ACHN (cell line): ENCODE data around the gene ATAT1.
A peak's percentile ranks its signal among the peaks of the same experiment; 100 is the strongest.

Experiments used
- DNase-seq: peaks from one replicate; pipeline ENCODE4 v3.0.0-alpha.2; 2015
- in situ Hi-C: cut with HindIII; loops from 2 replicates; pipeline ENCODE4 v1.10.0; 2017; ENCODE audit warnings: low sequenced_read_pairs, low pct_ligation_motif_present, low pct_unique_long_range_greater_than_20kb

The ATAT1 gene

DNA sequence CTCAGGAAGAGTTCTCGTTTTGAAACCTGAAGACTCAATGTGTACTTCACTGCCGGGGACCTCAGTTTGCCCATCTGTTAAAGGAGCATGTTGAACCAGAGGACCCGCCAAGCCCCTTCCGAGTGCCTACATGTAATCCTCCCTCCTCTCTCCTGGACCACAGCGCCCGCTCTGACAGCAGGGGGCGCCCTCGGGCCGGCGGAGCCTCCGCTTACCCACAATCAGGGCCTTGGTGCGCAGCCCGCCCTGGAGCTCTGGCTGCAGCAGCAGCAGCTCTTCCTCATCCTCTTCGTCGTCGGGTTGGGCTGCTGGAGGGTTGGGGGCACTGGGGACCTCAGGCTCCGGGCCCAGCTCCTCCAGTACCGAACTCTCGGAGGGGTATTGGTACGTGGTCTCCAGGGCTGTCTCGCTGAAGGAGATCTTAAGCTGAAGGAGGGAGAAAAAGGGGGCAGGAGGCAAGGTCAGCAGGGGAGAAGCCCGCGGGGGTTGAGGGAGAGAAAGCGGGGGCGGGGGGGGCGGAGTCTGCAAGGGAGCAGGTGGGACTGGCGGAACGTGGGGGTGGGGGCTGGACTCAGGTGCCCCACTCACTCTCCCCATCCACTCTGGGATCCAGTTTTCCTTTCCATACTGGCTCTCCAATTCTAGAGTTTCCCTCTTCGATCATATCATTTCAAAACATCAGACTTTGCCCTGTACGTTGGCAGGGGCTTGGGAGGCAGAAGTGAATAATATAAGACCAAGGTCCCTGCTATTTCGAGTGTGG, 52.5 kb downstream of the ATAT1 start:
- peak; percentile 73 for DNase-seq
- in situ Hi-C loops: no loop called here

DNA sequence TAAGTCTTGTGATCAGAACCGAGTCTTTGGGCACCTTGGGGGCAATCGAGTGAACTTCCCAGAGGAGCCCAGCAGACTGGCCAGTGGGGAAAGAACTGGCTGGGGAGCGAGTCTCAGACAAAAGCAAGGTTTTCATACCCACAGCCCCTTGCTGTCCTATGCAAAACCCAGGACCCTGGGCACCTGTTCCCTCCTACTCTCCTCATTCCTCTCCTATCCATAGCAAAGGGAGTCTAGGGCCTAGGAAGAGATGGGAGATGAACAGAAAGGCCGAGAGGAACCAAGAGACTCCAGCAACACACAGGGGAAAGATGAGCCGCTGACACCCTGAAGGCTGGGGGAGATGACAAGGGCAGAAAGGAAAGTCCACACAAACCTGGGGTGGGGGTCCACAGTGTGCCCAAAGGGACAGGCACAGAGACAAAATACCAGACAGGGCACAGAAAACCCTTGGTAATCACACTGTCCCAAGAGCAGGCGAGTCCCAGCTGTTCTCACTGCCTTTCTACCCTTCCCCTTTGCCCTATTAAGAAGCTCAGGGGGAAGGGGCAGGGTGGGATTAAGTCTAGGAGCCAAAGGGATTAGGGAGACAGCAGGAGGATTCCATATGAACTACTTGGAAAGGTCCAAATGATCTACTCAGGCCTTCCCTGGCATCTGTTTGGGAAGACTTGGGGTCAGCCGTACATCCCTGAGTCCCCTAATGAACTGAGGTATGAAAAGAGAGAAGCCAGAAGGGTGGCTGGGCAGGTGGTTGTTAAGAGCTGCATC, 53.3 kb downstream of the ATAT1 start:
- in situ Hi-C loops: no loop called here
- DNase-seq: no peak

DNA sequence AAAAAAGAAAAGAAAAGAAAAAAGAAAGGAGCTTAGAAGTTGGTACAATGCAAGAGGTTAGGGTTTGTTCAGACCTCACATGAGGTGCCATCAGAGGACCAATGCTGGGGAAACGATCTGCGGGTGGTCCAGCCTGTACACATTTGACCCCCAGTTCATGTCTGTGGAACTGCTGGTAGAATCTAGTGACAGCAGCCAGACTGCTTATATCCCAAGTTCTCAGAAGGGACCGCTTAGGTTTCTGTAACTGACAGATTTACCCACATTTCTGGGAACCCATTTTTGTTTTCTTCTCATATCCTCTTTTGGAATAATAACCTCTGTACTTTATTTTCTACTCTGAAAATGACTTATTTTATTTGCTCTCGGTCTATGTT, 55.1 kb downstream of the ATAT1 start:
- in situ Hi-C loops: no loop called here

DNA sequence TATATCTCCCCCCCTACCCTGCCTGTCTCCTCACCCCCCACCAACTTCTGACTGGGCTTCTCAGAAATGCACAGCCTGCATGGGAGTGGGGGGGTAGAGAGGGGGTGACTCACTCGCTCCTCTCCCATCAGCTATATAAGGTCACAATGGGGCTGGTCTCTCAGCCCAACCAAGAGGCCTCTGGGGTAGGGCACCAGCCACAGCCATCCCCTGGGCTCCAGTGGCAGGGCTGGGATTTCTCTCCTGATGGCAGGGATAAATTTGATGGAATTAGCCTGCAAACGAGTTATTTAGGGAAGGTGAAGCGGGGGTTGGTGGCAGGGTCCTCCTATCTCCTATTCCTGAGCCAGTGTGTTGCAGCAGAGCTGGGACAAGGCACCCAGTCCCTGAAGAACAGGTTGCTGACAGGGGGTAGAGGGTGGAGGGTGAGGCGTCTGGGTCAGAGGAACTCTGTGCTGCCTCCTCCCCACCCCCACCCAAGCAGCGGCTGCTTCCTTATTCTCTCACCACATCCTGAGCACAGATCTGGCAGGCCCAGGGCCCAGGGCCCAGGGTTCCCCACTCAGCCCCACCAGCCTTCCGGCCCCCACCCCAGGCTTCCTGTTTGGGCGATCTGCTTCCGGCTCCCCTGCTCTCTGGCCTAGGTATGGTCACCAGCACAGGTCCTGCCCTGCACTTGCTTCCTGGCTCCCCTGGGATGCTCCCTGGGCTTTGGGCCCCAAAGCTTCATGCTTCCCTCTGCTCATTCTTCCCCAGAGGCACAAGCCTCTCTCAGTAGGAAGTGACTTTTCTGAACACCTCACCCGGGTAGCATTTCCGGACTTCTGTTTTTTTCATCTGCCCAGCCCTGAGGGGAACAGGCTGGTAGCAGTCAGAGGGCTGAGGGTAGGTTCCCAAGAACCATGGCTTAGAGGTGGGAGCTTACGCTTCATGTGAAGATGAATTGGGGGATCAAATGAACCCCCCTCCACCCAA, 55.8 kb downstream of the ATAT1 start:
- in situ Hi-C loops: no loop called here
- peak; percentile 77 for DNase-seq

More for the DNA sequence above, 55.1 kb downstream of the ATAT1 start:
- no peak for DNase-seq

DNA sequence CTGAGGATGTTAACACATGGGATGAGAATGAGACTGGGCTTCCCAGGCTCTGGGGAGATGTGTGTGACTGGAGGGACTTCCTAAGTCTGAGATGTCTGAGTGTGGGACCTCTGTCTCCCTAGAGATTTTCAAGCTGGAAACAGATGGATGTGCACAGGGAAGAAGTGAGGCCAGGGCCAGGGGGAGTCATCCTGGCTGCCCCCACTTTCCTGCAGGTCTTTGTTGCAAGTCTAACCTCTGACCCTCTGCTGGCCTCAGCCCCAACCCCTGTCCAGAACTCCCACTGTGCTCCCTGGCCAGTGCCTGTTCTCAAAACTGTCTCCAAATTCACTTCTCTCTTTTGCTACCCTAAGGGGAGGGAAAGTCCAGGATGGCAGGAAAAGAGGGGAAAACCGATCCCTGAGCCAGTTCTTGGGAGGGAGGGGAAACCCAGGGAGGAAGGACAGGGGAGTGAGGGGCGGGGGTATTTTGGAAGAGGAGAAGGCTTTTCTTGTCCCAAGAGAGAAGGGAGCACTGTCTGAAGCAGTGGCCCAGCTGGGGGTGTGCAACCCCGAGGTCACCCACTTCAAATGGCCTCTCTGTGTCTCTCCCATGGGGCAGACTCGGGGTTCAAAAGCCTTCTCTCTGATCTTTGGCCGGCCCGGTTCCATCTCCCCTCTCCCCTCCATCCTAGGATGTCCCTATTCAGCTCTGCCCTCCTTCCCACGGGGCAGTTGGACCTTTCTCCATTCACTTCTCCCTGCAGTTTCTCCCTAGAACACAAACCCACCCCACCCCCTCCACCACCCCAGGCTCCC, 56.7 kb downstream of the ATAT1 start:
- no peak for DNase-seq
- in situ Hi-C loops: no loop called here

DNA sequence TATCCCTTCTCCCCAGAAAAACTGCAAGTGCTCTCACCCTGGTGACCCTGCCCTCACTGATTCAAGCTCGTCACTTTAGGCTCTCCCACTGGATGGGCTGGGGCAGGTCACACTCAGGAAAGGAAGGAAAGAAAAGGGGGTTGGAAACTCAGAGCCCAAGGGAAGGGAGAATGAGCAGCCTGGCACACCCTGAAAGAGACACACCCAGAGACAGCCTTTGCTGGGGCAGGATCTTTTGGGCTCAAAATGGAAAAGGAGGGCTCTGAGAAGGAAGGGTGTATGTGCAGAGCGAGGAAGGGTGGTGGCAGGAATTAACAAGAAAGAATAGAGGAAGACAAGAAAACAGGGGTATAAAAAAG, 57.3 kb downstream of the ATAT1 start:
- in situ Hi-C loops: no loop called here
- no peak for DNase-seq

DNA sequence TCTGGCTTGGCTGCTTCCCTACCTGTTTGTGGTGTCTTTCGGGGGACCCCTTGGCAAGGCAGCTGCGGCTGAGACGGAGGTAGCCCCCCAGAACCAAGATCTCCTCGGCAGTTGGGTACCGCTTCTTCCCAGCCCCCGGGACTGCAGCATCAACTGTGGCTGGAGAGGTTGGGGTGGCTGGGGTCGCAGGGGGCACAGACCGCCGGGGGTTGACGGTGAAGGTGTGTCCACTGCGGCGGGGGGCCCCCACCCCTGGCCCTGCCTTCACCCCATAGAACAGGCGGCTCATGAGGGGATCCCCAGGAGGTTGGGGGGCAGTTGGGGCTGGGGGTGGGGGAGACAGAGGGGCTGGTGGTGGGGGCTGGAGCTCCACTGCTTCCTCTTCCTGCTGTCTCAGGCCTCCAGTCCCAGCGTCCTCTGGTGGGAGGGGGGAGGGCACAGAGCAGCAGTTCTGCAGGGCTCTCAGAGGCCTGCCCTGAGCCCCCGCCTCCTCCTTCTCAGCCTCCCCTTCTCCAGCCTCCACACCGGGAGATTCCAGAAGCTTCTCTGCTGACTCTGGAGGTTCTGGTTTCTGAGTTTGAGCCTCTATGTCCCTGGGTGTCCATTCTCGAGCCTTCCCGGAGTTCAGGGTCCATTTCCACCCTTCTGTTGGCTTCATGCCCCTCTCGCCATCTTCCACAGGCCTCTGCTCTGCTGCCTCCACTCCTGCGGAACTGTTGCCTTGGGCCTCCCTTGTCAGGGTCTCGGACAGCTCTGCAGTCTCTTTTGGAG, 57.9 kb downstream of the ATAT1 start:
- peak; percentile 37 for DNase-seq

DNA sequence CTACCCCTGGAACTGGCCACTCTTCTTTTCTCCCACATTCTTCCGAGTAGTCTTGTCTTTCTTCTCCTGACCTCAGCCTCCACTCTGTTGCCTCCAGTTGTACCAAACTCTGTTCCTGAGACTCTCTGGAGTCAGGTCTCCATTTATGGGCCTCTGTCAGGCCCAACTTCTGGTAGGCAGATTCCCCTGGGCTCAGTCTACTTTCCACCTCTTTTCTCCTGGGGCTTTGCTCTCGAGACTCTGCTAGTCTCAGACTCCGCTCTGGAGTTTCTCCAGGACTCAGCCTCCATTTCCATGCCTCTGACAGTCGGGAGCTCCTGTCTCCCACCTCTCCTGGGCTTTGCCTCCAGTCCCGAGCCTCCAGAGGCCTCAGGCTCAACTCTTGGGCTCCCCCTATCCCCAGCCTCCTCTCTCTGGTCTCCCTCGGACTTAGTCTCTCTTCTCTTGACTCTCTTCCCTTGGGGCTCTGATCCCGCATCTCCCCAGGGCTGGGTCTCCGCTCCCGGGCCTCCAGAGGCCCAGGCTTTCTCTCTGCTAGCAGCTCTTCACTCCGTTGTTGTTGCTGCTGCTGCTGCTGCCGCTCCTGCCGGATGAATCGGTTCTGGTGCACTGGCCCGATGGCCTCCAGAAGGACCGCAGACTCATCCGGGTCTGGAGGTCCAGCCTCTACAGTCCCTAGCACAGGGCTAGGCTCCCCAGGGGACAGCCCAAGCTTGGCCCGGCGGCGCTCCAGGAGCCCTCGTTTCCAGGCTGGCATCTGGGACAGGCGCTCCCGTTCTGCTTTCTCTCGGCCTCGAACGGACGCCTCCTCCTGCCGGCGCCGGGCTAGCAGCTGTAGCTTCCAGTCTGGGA, 58.7 kb downstream of the ATAT1 start:
- in situ Hi-C loops: no loop called here
- DNase-seq: peak; percentile 47

More for the DNA sequence above, 57.9 kb downstream of the ATAT1 start:
- in situ Hi-C loops: no loop called here

DNA sequence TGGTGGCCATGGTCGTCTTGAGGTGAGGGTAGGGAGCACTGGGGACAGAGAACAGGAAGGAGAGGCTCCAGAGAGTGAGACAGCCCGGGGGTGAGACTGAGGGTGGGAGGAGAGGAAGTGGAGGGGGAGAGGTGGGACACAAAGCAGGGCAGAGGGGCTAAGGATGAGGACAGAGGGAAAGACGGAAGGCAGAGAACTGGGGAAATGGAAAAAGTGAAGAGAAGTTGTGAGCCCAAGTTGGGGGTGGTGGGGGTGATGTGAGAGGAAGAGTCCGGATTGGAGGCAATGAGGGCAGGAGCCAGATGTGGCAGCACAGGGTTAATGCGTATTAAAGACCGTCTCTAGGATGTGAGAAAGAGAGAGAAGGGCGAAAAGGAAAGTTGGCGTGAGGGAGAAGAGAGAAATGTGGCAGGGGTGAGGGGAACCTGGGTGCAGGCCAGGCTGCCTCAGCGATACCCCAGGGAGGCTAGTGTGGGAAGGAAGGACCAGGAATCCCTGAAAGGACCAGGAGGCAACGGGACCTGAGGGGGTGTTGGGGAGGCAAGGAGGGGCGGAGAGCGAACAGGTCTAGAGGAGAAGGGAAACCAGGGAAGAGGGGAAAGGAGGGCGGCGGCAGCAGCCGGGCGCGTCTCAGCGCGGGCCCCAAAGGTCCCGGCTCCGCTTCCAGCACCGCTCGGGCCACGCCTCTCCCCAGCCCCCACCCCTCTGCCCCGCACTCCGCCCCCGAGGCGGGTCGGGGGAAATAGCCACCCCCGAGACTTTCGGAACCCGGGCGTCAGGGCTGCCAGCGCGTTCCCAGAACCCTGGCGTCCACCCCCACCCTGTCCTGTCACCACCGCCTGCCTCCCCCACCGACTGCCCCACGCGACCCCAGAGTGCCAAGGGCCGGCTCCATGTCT, 59.6 kb downstream of the ATAT1 start, which contains the start of gene PPP1R18:
PPP1R18 (minus strand) TSS at position 637 of the 899 bp plus-strand sequence; CDS start at position 10, 627 bp downstream.
- DNase-seq: peak; percentile 64
- in situ Hi-C loops: no loop called here

DNA sequence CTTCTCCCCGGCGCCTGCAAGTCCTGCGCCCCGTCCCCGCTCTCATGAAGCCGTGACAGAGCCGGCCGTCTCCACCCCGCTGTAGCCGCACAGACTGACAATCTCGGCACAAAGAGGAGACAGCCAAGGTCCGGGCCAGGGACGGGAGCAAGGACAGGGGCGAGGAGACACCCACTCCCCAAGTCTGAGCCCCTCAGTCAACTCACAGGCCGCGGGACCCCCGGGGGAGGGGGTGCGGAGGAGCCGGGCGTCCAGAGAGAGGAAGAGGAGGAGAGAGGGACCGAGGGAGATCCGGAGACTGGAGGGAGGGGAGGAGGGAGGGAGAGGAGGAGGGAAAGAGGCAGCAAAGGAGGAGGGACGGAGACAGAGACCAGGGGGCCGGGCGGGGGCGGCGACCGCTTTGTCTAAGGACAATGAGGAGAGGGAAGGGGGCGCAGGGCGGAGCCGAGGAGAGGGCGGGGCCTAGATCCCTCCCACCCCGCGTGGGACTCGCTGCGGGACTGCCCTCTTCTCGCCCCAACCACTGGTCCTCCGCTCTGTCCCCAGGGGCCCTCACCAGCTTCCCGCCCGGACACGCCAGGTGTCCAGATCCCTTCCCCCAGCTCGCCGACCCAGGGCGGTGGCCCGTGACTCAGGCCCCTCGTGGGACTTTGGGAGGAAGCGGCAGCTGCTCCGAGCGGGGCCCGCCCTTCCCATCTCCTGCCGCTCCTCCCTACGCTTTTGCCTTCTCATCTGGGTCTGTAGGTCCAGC, 60.4 kb downstream of the ATAT1 start:
- DNase-seq: peak; percentile 90
- in situ Hi-C loops: no loop called here

DNA sequence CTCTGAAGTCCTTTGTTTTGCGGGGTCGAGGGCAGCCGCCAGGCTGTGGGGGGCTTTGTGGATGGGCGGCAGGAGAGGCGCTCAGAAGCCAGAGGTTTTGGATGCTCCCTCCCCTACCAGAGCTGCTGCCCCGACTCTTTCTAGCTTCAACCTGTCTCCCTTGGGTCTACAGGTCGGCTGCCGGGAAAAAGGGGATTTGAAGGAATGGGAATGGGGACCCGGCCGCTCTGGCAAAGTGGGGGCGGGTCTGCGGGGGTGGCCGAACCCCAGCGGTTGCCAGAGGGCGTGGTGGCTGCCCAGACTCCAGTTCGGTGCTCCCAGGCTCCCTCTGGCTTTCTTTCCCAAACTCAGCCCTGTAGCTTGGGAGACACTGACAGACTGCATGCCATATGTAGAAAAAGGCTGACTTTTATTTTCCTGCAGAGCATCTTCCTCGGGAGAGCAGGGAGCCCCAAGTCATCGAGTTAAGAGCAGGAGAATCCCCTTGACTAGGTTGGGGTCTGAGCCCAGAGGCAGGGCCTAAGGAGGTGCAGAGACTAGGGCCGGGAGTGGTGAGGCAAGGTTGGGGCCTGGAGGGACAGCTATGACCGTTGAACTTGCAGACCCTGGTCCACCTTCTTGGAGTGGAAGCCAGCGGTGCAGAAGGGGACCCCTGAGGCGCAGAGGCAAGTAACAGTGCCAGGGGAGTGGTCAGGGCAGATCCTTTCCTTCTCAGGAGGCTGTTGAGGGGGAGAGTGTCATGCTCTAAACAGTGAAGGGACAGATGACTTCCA, 61.2 kb downstream of the ATAT1 start:
- peak; percentile 27 for DNase-seq
- in situ Hi-C loops: no loop called here

DNA sequence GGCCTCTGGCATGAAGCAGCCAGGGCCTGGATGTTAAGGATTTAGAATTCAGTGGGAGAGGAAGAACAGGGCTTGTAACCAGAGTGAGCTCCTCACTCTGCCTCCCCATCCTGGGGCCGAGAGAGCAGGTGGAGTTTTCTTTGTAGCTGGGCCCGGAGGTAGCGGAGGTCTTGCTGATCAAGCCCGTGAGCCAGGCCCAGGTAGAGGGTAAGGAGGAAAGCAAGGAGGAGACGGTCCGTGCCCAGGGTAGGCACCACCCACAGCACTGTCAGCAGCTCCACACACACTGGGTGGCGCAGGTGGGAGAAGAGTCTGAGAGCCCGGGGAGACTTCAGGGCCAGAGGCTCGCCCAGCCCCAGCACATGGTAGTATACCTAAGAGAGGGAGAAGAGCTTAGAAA, 61.9 kb downstream of the ATAT1 start:
- in situ Hi-C loops: no loop called here

DNA sequence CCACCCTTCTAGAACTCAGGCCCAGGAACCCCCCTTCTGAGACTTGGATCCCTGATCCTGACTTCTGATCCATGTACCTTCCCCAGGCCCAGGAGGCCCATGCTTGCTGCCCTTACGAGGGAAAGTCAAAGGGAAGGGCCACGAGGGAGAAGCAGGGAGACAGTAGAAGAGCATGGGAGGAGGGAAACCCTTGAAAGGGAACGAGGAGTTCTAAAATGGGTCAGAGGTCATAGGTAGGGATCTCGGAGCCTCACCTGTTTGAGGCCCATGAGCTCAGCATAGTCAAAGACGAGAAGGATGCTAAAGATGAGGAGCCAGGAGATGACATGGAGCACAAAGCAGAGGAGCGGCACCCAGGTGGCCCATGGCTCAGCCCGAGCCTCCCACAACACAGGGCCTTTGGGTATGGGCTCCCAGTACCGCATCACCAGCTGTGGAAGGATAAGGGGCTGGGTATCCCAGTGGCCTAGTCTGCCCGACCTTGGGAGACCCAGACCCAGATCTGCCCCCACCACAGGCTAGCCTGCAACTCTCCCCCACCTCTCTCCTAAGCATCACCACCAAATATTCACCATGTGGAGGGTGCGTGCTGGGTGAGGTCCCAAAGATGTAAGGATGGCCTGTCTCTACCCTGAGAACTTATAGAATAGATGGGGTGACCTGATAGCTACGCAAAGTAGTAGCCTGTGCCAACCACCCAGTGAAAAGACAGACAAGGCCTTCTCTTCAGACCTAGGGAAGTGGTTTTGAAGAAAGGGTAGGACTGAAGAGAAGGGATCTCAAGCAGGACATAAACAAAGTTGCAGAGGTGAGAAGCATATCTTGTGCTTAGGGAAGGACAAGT, 62.6 kb downstream of the ATAT1 start:
- DNase-seq: no peak
- in situ Hi-C loops: no loop called here

More for the DNA sequence above, 61.9 kb downstream of the ATAT1 start:
- DNase-seq: no peak

DNA sequence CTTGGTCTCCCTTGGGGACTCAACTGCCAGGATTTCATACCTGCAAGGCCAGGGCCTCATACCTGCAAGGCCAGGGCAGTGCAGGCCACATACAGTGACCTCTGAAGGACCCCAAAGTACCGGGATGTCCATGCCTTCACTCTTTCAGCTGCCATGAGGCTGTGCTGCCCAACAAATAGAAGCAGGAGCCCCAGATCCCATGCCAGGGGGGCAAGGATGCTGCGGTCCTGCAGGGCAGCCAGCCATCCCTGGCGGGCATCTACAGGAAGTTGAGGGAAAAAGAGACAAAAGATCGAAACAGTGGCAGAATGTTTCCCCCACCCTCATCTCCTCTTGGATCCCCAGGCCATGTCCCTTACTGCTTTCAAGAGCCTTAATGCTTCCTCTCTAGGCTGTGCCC, 63.3 kb downstream of the ATAT1 start:
- in situ Hi-C loops: no loop called here
- DNase-seq: no peak
